Renal pelvis (tissue), 4 donors: Measurements from ENCODE around the gene BMPR1A. TPM values are rescaled to one million over a fixed set of nuclear protein-coding genes. Genes with fewer than 3 reads are reported as not detected.

Source experiments
- DNase-seq: peaks from one replicate; pipeline ENCODE4 v3.0.0-alpha.2; 2013
- polyA plus RNA-seq, 3 donors: library from polyadenylated mRNA; unstranded; fragments of 120-200 nt; gene quantifications; one replicate each; pipeline ENCODE4 v1.2.1, GENCODE V29; 2013; ENCODE audit not compliant: insufficient read length in 3 of 3

Gene BMPR1A
- polyA plus RNA-seq, 3 donors, result 65.2 to 70.1 (median 67.1) TPM

- peak; percentile 79 for DNase-seq
Measured at GRCh38 chr10:86795353-86795752, 38.9 kb downstream of the BMPR1A start.

- DNase-seq, result no peak
Measured at GRCh38 chr10:86798025-86798424, 41.6 kb downstream of the BMPR1A start.

DNA sequence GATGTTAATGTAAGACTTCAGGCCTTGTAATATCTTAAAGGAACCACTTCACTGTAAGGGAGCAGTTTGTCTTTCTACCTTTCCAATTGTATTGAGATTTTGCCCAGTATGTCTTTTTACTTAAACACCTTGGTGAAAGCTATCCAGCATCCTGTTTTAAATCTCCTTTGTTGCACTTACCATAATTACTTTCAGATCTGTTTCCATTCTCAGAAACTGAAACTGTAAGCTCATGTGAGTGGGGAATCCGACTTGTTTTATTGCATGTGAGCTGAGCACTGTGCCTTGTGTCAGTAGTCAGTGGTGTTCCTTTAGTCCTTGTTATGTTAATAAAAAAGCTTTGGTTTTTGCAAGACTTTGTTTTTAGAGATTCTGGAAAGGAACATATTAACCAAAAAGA lies 42.2 kb downstream of the BMPR1A start:
- DNase-seq, result peak; percentile 20

- DNase-seq, result no peak
Measured at GRCh38 chr10:86799188-86799845, 42.9 kb downstream of the BMPR1A start.

DNA sequence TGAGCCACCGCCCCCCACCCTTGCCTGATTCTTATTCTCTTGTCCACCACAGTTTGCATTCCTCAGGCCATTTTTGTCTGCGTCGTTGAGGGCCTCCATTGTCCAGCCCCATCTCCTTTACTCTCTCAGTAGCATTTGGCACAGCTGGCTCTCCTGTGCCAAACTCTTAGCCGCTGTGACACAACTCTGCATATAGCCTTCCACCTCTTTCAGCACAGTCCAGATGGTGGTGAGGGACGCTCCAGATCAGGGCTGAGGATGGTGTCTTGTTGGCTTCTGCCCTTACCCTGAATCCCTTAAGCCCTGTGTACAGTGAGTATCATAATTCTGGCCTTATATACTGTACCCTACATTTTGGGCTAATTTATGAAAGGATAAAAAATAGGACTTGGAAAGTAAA lies 45.6 kb downstream of the BMPR1A start:
- no peak for DNase-seq

GRCh38 chr10:86802473-86803108 lies 46.2 kb downstream of the BMPR1A start:
- no peak for DNase-seq

DNA sequence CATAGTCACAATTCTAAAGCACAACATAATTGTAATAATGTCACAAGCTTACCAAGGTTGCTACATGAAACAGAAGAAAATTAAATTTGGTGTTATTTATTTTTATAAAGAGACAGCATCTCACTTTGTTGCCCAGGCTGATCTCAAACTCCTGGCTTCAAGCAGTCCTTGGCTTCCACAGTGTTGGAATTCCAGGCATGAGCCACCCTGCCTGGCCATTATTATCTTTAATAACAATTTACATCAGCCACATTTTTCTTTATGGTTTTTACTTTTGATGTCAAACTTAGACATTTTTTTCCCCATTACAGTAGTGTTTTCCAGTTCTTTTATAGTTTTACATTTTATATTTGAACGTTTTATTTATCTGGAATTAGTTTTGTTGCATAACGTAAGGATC lies 46.7 kb downstream of the BMPR1A start:
- no peak for DNase-seq

- no peak for DNase-seq
Measured at GRCh38 chr10:86804805-86805204, 48.4 kb downstream of the BMPR1A start.

- DNase-seq, result no peak
Measured at GRCh38 chr10:86813101-86813500, 56.7 kb downstream of the BMPR1A start.

DNA sequence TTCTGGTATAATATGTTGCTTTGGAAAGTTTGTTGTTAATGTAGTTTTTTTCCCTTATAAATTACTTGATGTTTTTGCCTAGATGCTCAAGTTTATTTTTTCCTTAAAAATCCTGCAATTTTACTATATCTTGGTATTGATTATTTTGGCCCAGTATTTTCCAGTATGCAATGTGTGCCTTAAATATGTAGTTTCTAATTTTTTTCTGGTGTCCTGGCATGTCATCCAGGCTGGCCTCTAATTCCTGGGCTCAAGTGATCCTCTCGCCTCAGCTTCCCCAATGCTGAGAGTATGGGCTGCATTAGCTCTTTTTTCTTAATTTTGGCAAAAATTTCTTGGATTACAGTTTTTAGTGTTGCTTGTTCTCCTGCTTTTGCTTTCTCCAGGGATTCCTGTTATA lies 57.6 kb downstream of the BMPR1A start:
- DNase-seq, result no peak

DNA sequence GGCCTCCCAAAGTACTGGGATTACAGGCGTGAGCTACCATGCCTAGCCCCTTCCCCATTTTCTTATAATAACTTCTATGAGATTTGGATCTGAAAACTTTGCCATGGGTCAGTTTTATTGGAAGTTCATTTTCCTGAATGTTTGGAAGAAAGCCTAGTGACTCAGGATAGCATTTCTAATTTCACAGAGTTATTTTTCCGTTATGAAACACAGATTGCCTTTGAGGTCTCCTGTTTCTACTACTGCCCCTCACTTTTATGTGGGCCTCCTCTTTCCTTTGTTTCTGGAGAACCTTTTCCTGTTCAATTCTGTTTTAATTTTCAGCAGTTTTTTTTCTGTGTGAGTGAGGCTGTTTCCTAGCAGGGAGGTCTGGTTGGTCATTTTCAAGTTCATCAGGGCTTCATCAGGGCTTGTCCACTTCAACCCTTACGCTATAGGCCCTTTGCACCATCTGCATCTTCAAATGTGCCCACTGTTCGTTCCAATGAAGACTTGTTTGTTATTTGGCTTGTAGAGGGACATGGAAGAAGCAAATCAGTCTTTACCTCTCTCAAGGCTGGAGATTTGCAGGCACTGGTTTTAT lies 58.7 kb downstream of the BMPR1A start:
- DNase-seq, result no peak

DNA sequence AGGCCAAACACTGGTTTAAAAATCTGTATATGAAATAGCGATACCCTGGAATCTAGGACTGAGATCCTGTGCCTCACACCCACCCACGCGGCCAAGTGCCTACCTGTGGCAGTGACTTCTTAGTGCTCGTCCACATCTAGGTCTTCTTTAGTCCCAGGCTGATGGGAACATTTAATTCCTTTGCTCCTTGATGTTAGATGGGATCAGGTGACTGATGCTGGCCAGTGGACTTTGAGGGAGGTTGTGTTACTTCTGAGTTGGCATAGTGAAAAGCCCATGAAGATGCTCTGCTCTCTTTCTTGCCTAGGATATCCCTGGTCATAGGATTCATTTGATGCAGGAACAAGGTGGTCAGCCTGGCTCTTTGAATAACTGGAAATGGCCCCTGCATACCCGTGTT lies 59.2 kb downstream of the BMPR1A start:
- DNase-seq, result no peak

DNA sequence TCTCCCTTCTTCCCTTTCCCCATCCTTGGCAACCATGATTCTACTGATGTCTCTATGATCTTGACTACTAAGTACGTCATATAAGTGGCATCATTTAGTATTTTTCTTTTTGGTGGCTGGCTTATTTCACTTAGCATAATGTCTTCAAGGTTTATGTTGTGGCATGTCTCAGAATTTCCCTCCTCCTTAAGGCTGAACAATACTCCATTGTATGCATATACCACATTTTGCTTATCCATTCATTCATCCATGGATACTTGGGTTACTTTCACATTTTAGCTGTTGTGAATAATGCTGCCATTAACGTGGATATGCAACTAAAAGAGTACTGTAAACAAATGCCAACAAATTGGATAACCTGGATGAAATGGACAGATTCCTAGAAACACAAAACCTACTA lies 60.8 kb downstream of the BMPR1A start:
- DNase-seq, result no peak

DNA sequence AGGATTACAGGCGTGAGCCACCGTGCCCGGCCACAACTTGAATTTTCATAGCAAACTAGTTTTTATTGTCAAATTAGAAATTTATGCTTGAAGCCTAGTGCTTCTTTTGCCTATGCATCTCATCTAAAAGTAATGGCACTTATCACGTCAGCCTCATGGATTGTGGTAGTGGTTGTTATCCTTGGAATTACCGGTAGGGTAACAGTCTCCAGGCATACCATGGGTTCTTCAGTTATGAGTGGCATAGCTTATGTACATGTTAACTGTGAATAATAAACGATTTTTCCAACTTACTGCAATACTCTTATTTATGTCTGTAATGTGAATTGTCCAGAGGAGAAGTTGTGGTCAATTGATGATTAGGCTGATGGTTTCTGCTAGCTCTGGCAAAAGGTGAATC lies 63.1 kb downstream of the BMPR1A start:
- DNase-seq, result no peak

DNA sequence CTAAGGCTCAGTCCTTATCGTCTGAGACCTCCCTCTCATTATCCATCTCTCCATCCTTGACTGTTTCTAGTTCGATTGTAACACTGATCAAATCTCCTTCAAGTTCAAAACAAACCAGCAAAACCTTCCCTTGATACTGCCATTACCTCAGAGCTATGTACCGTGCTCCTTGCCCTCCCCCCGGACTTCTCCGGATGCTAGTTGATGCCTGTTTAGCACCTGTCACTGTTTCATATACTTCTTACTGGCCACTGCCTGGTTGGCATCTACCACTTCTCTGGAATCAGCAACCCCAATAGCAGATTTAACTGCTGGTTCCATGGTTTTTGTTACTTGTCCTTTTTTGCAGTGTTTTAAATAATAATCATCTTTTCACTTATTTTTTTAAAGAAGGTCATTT lies 64.1 kb downstream of the BMPR1A start:
- DNase-seq, result no peak

GRCh38 chr10:86821388-86821999 lies 65.1 kb downstream of the BMPR1A start:
- no peak for DNase-seq

GRCh38 chr10:86823565-86823964 lies 67.1 kb downstream of the BMPR1A start:
- DNase-seq, result no peak

DNA sequence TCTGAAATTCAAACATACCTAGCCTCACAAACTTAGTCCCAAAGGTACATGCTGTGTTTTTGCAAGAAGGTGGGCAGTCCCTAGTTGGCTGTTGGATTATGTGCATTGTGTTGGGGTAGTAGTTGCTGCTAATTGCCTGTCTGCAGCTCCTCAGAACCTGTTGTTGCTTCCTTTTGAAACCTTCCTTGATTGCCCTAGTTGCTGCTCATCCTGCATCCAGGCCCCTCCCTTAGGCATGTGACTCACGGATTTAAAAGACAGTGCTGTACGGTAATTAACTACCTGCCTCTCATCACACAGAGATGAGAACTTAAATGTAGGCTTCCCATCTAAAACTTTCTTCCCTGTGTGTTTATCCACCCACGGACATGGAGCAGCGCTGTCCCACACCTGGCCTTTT lies 67.7 kb downstream of the BMPR1A start:
- no peak for DNase-seq

- DNase-seq, result no peak
Measured at GRCh38 chr10:86825366-86825765, 68.9 kb downstream of the BMPR1A start.

DNA sequence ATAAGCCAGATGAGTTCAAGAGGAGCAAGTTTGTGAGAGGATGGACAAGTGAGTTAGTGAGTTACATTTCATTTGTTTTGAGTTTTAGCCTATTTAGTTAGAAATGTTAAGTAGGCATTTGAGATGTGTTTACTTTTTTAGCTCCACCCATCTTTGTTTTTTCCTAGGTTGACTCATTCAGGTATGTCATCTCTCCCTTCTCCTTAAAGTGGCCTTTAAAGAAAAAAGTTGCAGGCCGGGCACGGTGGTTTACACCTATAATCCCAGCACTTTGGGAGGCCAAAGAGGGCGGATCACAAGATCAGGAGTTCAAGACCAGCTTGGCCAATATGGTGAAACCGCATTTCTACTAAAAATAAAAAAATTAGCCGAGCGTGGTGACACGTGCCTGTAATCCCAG lies 71.2 kb downstream of the BMPR1A start:
- DNase-seq, result no peak

GRCh38 chr10:86828145-86828544 lies 71.7 kb downstream of the BMPR1A start:
- no peak for DNase-seq

- no peak for DNase-seq
Measured at GRCh38 chr10:86829472-86829871, 73.1 kb downstream of the BMPR1A start.

- no peak for DNase-seq
Measured at GRCh38 chr10:86830043-86830591, 73.7 kb downstream of the BMPR1A start.
